Breast epithelium (tissue), 4 donors: ENCODE data around the gene DACT3. TPM values are rescaled to one million over a fixed set of nuclear protein-coding genes. Genes with fewer than 3 reads are reported as not detected.

Source experiments
- DNase-seq, 2 donors: peaks; one replicate each; pipeline ENCODE4 v3.0.0-alpha.2; 2019; ENCODE audit warnings: low spot score in 2 of 2
- H3K27ac ChIP-seq, 2 donors: fragments of 200-600 bp; sonication (generic) in 1 of 2; one replicate each; pipeline ENCODE4 v1.5.1; 2016 to 2019; ENCODE audit warnings: mild to moderate bottlenecking in 1 of 2
- H3K27me3 ChIP-seq, 2 donors: fragments of 200-600 bp; sonication (generic) in 1 of 2; one replicate each; pipeline versions ENCODE4 v1.5.1 to v1.6.0; 2017 to 2019; ENCODE audit warnings: control low read depth in 1 of 2, mild to moderate bottlenecking in 1 of 2
- H3K36me3 ChIP-seq: fragments of 200-600 bp; one replicate; pipeline ENCODE4 v1.5.1; 2019
- H3K4me1 ChIP-seq, 2 donors: fragments of 200-600 bp; sonication (generic); one replicate each; pipeline ENCODE4 v1.5.1; 2016 to 2019; ENCODE audit warnings: control low read depth in 1 of 2
- H3K4me3 ChIP-seq, 3 donors: fragments of 200-600 bp; sonication (generic); 1 replicate in 2 of 3; 2 replicates in 1 of 3; pipeline ENCODE4 v1.5.1; 2016 to 2019; ENCODE audit warnings: mild to moderate bottlenecking in 3 of 3, moderate library complexity in 2 of 3
- H3K9me3 ChIP-seq, 2 donors: fragments of 200-600 bp; sonication (generic) in 1 of 2; one replicate each; pipeline ENCODE4 v1.5.1; 2016 to 2019; ENCODE audit warnings: control low read depth in 1 of 2
- CTCF ChIP-seq, 3 donors: fragments of 450-650 bp; IDR thresholded peaks; one replicate each; pipeline ENCODE4 v1.5.1; 2016 to 2017; ENCODE audit warnings: antibody characterized with exemption in 3 of 3, mild to moderate bottlenecking in 3 of 3, moderate library complexity in 3 of 3
- POLR2A ChIP-seq: fragments of 450-650 bp; IDR thresholded peaks from one replicate; pipeline ENCODE4 v1.6.1; 2016; ENCODE audit warnings: antibody characterized with exemption, mild to moderate bottlenecking, moderate library complexity
- POLR2AphosphoS5 ChIP-seq, 3 donors: sonication (generic); formaldehyde crosslinking; IDR thresholded peaks; one replicate each; pipeline ENCODE4 v1.6.1; 2017; ENCODE audit warnings: antibody characterized with exemption in 3 of 3
- intact Hi-C: fragments of 100-400 bp; cut with DNase I; formaldehyde crosslinking; loops from one replicate; pipeline ENCODE4 v1.15.1; 2023; ENCODE audit warnings: low total_unique reads
- total RNA-seq, 3 donors: library from RNA; depleted of rRNA; stranded (reverse); fragments of >200 nt; gene quantifications; one replicate each; pipeline ENCODE4 v1.1.0, GENCODE V29; 2016

Gene DACT3
- total RNA-seq, 3 donors from 2014 or later: 0.48 to 3.9 (median 1.9) TPM

- Histone ChIP-seq H3K27me3 (no peaks in the 10 kb centered on the region), H3K36me3 (no peaks in the 10 kb centered on the region), H3K9me3 (no peaks in the 10 kb centered on the region), H3K27ac (no peak overlapping the region), H3K4me1 (no peaks in the 10 kb centered on the region), H3K4me3 (no peak overlapping the region)
- TF ChIP-seq POLR2A: no peak
- no peak for TF ChIP-seq CTCF (IDR thresholded peaks at IDR 0.05)
- TF ChIP-seq POLR2AphosphoS5 (IDR thresholded peaks at IDR 0.05): no peak
- DNase-seq: no peak
- intact Hi-C loops: no loop called here
Measured at GRCh38 chr19:46670813-46671212, 9.8 kb upstream of the DACT3 start.

- intact Hi-C loops: no loop called here
Measured at GRCh38 chr19:46668662-46669061, 7.7 kb upstream of the DACT3 start.

GRCh38 chr19:46665072-46665471, 4.1 kb upstream of the DACT3 start:
- H3K36me3 ChIP-seq: no peaks in the 10 kb centered on the region
- TF ChIP-seq POLR2AphosphoS5 (IDR thresholded peaks at IDR 0.05) (no peak), CTCF (IDR thresholded peaks at IDR 0.05) (no peak), POLR2A (no peak)
- no peak overlapping the region for H3K4me3 ChIP-seq
- peaks cover 5% of the 10 kb centered on the region in 2 donors for H3K4me1 ChIP-seq
- no peaks in the 10 kb centered on the region for H3K9me3 ChIP-seq
- intact Hi-C loops: no loop called here
- no peak for DNase-seq
- no peak overlapping the region for H3K27ac ChIP-seq
- H3K27me3 ChIP-seq: peaks cover 0 to 4% of the 10 kb centered on the region in 2 donors

More at GRCh38 chr19:46668662-46669061, 7.7 kb upstream of the DACT3 start:
- Histone ChIP-seq H3K36me3 (no peaks in the 10 kb centered on the region), H3K27me3 (no peaks in the 10 kb centered on the region), H3K9me3 (no peaks in the 10 kb centered on the region), H3K4me3 (no peak overlapping the region), H3K27ac (no peak overlapping the region), H3K4me1 (no peaks in the 10 kb centered on the region)
- DNase-seq: no peak
- TF ChIP-seq POLR2AphosphoS5 (IDR thresholded peaks at IDR 0.05): no peak
- no peak for TF ChIP-seq POLR2A
- TF ChIP-seq CTCF (IDR thresholded peaks at IDR 0.05): no peak

GRCh38 chr19:46661735-46662592, 982 bp upstream of the DACT3 start:
- peak in 2 of 3 donors; percentile 39 to 54 for TF ChIP-seq POLR2AphosphoS5 (IDR thresholded peaks at IDR 0.05)
- TF ChIP-seq CTCF (IDR thresholded peaks at IDR 0.05): peak; percentile 60 to 87 (median 87)
- TF ChIP-seq POLR2A: no peak
- H3K36me3 ChIP-seq: no peaks in the 10 kb centered on the region
- H3K27me3 ChIP-seq: peaks cover 0 to 18% of the 10 kb centered on the region in 2 donors
- intact Hi-C loops: loop anchor here (5.0 kb wide), 1 partner anchor 45 kb away; no protein-coding TSS in a partner anchor
- peak; percentile 85 to 88 for DNase-seq
- H3K27ac ChIP-seq: peak overlapping the region; percentile 77 to 83
- H3K9me3 ChIP-seq: no peaks in the 10 kb centered on the region
- H3K4me1 ChIP-seq: peaks cover 5 to 12% of the 10 kb centered on the region in 2 donors
- peak overlapping the region; percentile 27 to 88 (median 63) for H3K4me3 ChIP-seq

- TF ChIP-seq CTCF (IDR thresholded peaks at IDR 0.05) (no peak), POLR2AphosphoS5 (IDR thresholded peaks at IDR 0.05) (no peak), POLR2A (no peak)
- peak in 1 of 2 donors; percentile 38 for DNase-seq
- peak overlapping the region; percentile 67 to 82 for H3K27ac ChIP-seq
- no peaks in the 10 kb centered on the region for H3K36me3 ChIP-seq
- H3K27me3 ChIP-seq: peaks cover 0 to 18% of the 10 kb centered on the region in 2 donors
- no peaks in the 10 kb centered on the region for H3K9me3 ChIP-seq
- intact Hi-C loops: loop anchor here (5.0 kb wide), 1 partner anchor 43 kb away; no protein-coding TSS in a partner anchor
- peaks cover 5 to 12% of the 10 kb centered on the region in 2 donors for H3K4me1 ChIP-seq
- peak overlapping the region; percentile 54 to 88 (median 63) for H3K4me3 ChIP-seq
Measured at GRCh38 chr19:46660551-46661019, 397 bp downstream of the DACT3 start.
